ENCODE measurements around the gene DCAF6. TPM values are rescaled to one million over a fixed set of nuclear protein-coding genes. Genes with fewer than 3 reads are reported as not detected.

DCAF6 gene
- total RNA-seq, 2 experiments from 2014 or later = 23.2 to 30.6 TPM

- no peak overlapping the region for H3K4me2 ChIP-seq (ENCODE audit: low read length)
- H3K9me2 ChIP-seq (ENCODE audit: insufficient read depth, low read length) = no peaks in the 10 kb centered on the region
- H3K27ac ChIP-seq (ENCODE audit: low read depth, low read length, poor library complexity, severe bottlenecking) = no peak overlapping the region
- H3K36me3 ChIP-seq (ENCODE audit: insufficient read depth, low read length) = no peaks in the 10 kb centered on the region
- DNase-seq (ENCODE audit: low spot score) = no peak
- ChIA-PET CTCF (ENCODE audit: unreplicated experiment) (no interaction called here), POLR2A (interaction anchor here (1.0 kb wide), 1 partner anchor 16 kb away, joined by 4 read pairs; no protein-coding TSS in a partner anchor)
- BruUV-seq (replicated peaks) = no TSS peak
- no peak overlapping the region for H3K4me3 ChIP-seq (ENCODE audit: low read depth, low read length, poor library complexity, severe bottlenecking)
- TF ChIP-seq CTCF (conservative IDR thresholded peaks at IDR 0.05; ENCODE audit: low read length) (no peak), EZH2phosphoT487 (IDR thresholded peaks at IDR 0.05; ENCODE audit: borderline replicate concordance, low read depth, low read length) (no peak)
- no peak overlapping the region for H2AFZ ChIP-seq (ENCODE audit: low read length)
- no peaks in the 10 kb centered on the region for H4K20me1 ChIP-seq (ENCODE audit: insufficient read depth, low read length)
- peaks cover 19% of the 10 kb centered on the region; the same call in 1 of the 2 replicates for H3K9me3 ChIP-seq (ENCODE audit: low read length)
- intact Hi-C loops (cut with micrococcal nuclease; ENCODE audit: unreplicated experiment) = no loop called here
- no peaks in the 10 kb centered on the region for H3K79me2 ChIP-seq (ENCODE audit: insufficient read depth, low read depth, low read length)
- no peaks in the 10 kb centered on the region for H3K4me1 ChIP-seq (ENCODE audit: insufficient read depth, low read length, poor library complexity, severe bottlenecking)
These were observed 30.8 kb upstream of the DCAF6 start for GRCh38 chr1:167905671-167906070.

- ChIA-PET POLR2A (interaction anchor here (0.9 to 1.5 kb wide), 3 partner anchors 11 to 21 kb away, joined by 3 to 6 read pairs (median 4); no protein-coding TSS in a partner anchor), CTCF (ENCODE audit: unreplicated experiment) (no interaction called here)
- no peaks in the 10 kb centered on the region for H4K20me1 ChIP-seq (ENCODE audit: insufficient read depth, low read length)
- H3K4me3 ChIP-seq (ENCODE audit: low read depth, low read length, poor library complexity, severe bottlenecking) = no peak overlapping the region
- no peak overlapping the region for H2AFZ ChIP-seq (ENCODE audit: low read length)
- no peak overlapping the region for H3K4me2 ChIP-seq (ENCODE audit: low read length)
- no peak for DNase-seq (ENCODE audit: low spot score)
- H3K79me2 ChIP-seq (ENCODE audit: insufficient read depth, low read depth, low read length) = no peaks in the 10 kb centered on the region
- H3K36me3 ChIP-seq (ENCODE audit: insufficient read depth, low read length) = no peaks in the 10 kb centered on the region
- H3K4me1 ChIP-seq (ENCODE audit: insufficient read depth, low read length, poor library complexity, severe bottlenecking) = no peaks in the 10 kb centered on the region
- TF ChIP-seq CTCF (conservative IDR thresholded peaks at IDR 0.05; ENCODE audit: low read length) (no peak), EZH2phosphoT487 (IDR thresholded peaks at IDR 0.05; ENCODE audit: borderline replicate concordance, low read depth, low read length) (no peak)
- no peaks in the 10 kb centered on the region for H3K9me2 ChIP-seq (ENCODE audit: insufficient read depth, low read length)
- H3K27ac ChIP-seq (ENCODE audit: low read depth, low read length, poor library complexity, severe bottlenecking) = no peak overlapping the region
- peaks cover 19% of the 10 kb centered on the region; the same call in 1 of the 2 replicates for H3K9me3 ChIP-seq (ENCODE audit: low read length)
- no TSS peak for BruUV-seq (replicated peaks)
- intact Hi-C loops (cut with micrococcal nuclease; ENCODE audit: unreplicated experiment) = no loop called here
These were observed 26.7 kb upstream of the DCAF6 start for GRCh38 chr1:167909691-167910180.

- ChIA-PET POLR2A (interaction anchor here (0.7 to 1.0 kb wide), 3 partner anchors 21 to 98 kb away, joined by 4 read pairs; no protein-coding TSS in a partner anchor), CTCF (ENCODE audit: unreplicated experiment) (no interaction called here)
- TF ChIP-seq EZH2phosphoT487 (IDR thresholded peaks at IDR 0.05; ENCODE audit: borderline replicate concordance, low read depth, low read length) (no peak), CTCF (conservative IDR thresholded peaks at IDR 0.05; ENCODE audit: low read length) (no peak)
- no peaks in the 10 kb centered on the region for H3K79me2 ChIP-seq (ENCODE audit: insufficient read depth, low read depth, low read length)
- BruUV-seq (replicated peaks) = no TSS peak
- DNase-seq (ENCODE audit: low spot score) = no peak
- no peak overlapping the region for H2AFZ ChIP-seq (ENCODE audit: low read length)
- H4K20me1 ChIP-seq (ENCODE audit: insufficient read depth, low read length) = no peaks in the 10 kb centered on the region
- no peak overlapping the region for H3K4me3 ChIP-seq (ENCODE audit: low read depth, low read length, poor library complexity, severe bottlenecking)
- intact Hi-C loops (cut with micrococcal nuclease; ENCODE audit: unreplicated experiment) = no loop called here
- H3K27ac ChIP-seq (ENCODE audit: low read depth, low read length, poor library complexity, severe bottlenecking) = no peak overlapping the region
- H3K9me3 ChIP-seq (ENCODE audit: low read length) = peaks cover 19% of the 10 kb centered on the region; the same call in 1 of the 2 replicates
- no peaks in the 10 kb centered on the region for H3K4me1 ChIP-seq (ENCODE audit: insufficient read depth, low read length, poor library complexity, severe bottlenecking)
- no peak overlapping the region for H3K4me2 ChIP-seq (ENCODE audit: low read length)
- H3K9me2 ChIP-seq (ENCODE audit: insufficient read depth, low read length) = no peaks in the 10 kb centered on the region
- H3K36me3 ChIP-seq (ENCODE audit: insufficient read depth, low read length) = no peaks in the 10 kb centered on the region
These were observed 26.0 kb upstream of the DCAF6 start for GRCh38 chr1:167910530-167910929.
